DND-41 (cell line): Measurements from ENCODE around the gene C6orf89.

ENCODE experiments used
- ATAC-seq: fragments of 200-7000 bp; cut with Tn5 transposase; 3 replicates; pipeline ENCODE4 v1.9.1; 2021; ENCODE audit warnings: low read depth; ENCODE audit not compliant: insufficient read depth
- DNase-seq: peaks from one replicate; pipeline ENCODE4 v3.0.0-alpha.2; 2020
- H2AFZ ChIP-seq: 2 replicates; pipeline ENCODE4 v1.6.0; 2012; ENCODE audit warnings: low read depth, low read length
- H3K27ac ChIP-seq: 2 replicates; pipeline ENCODE4 v1.5.1; 2012; ENCODE audit warnings: low read length, inconsistent platforms
- H3K27me3 ChIP-seq: fragments of 200-600 bp; sonication (generic); 2 replicates; pipeline ENCODE4 v1.6.0; 2012; ENCODE audit warnings: low read length, mild to moderate bottlenecking, inconsistent platforms; ENCODE audit not compliant: insufficient read depth, poor library complexity
- H3K36me3 ChIP-seq: 2 replicates; pipeline ENCODE4 v1.5.1; 2012; ENCODE audit warnings: low read length, inconsistent platforms; ENCODE audit not compliant: insufficient read depth
- H3K4me1 ChIP-seq: 2 replicates; pipeline ENCODE4 v1.5.1; 2012; ENCODE audit warnings: mild to moderate bottlenecking, low read length; ENCODE audit not compliant: insufficient read depth
- H3K4me2 ChIP-seq: 2 replicates; pipeline ENCODE4 v1.6.0; 2012; ENCODE audit warnings: mild to moderate bottlenecking, moderate library complexity, low read length, inconsistent platforms; ENCODE audit not compliant: insufficient read depth
- H3K4me3 ChIP-seq, 2 experiments: fragments of 200-600 bp in 1 of 2; shearing (Covaris generic) in 1 of 2; 2 replicates each; pipeline ENCODE4 v1.5.1; 2012 to 2016; ENCODE audit warnings: inconsistent platforms in 2 of 2, low read length in 2 of 2, mild to moderate bottlenecking in 2 of 2, low read depth in 1 of 2, moderate library complexity in 1 of 2
- H3K79me2 ChIP-seq: 2 replicates; pipeline ENCODE4 v1.6.0; 2012; ENCODE audit warnings: low read length, inconsistent platforms; ENCODE audit not compliant: insufficient read depth
- H3K9ac ChIP-seq: 2 replicates; pipeline ENCODE4 v1.6.0; 2012; ENCODE audit warnings: low read depth, mild to moderate bottlenecking, inconsistent platforms, low read length, moderate library complexity
- H3K9me3 ChIP-seq: 2 replicates; pipeline ENCODE4 v1.5.1; 2012; ENCODE audit warnings: low read length, moderate library complexity, mild to moderate bottlenecking, inconsistent platforms; ENCODE audit not compliant: insufficient read depth, severe bottlenecking
- H4K20me1 ChIP-seq: 2 replicates; pipeline ENCODE4 v1.6.0; 2012; ENCODE audit warnings: low read length; ENCODE audit not compliant: insufficient read depth
- CTCF ChIP-seq: IDR thresholded peaks from 2 replicates; pipeline ENCODE4 v1.5.1; 2012; ENCODE audit warnings: borderline replicate concordance, low read length, moderate library complexity, mild to moderate bottlenecking; ENCODE audit not compliant: poor library complexity, severe bottlenecking; ENCODE audit errors: extremely low read depth
- EZH2 ChIP-seq: IDR thresholded peaks from 3 replicates; pipeline ENCODE4 v1.6.1; 2012; ENCODE audit warnings: borderline replicate concordance, low read depth, mild to moderate bottlenecking, moderate library complexity, low read length, inconsistent platforms; ENCODE audit not compliant: severe bottlenecking

The C6orf89 gene

GRCh38 chr6:36908747-36909146 lies 23.0 kb downstream of the C6orf89 start:
- H2AFZ ChIP-seq, result no peak overlapping the region
- no peaks in the 10 kb centered on the region for H4K20me1 ChIP-seq
- no peak for TF ChIP-seq CTCF
- TF ChIP-seq EZH2, result no peak
- H3K27me3 ChIP-seq, result no peaks in the 10 kb centered on the region
- ATAC-seq (no peak), DNase-seq (no peak)
- peaks cover 43% of the 10 kb centered on the region for H3K4me1 ChIP-seq
- no peak overlapping the region for H3K4me3 ChIP-seq
- no peak overlapping the region for H3K9ac ChIP-seq
- H3K4me2 ChIP-seq, result no peak overlapping the region
- H3K79me2 ChIP-seq, result peaks cover 38% of the 10 kb centered on the region
- H3K36me3 ChIP-seq, result peaks cover 54% of the 10 kb centered on the region
- H3K9me3 ChIP-seq, result no peaks in the 10 kb centered on the region
- H3K27ac ChIP-seq, result no peak overlapping the region

- no peak for TF ChIP-seq EZH2
- TF ChIP-seq CTCF, result peak; percentile 27
- no peaks in the 10 kb centered on the region for H3K27me3 ChIP-seq
- H3K4me2 ChIP-seq, result peak overlapping the region; percentile 62
- H3K27ac ChIP-seq, result peak overlapping the region; percentile 91
- peak overlapping the region in 1 of 2 experiments; percentile 46; a peak in 3 of 4 replicates for H3K4me3 ChIP-seq
- peaks cover 36% of the 10 kb centered on the region for H3K79me2 ChIP-seq
- H2AFZ ChIP-seq, result no peak overlapping the region
- peaks cover 51% of the 10 kb centered on the region for H3K4me1 ChIP-seq
- ATAC-seq (peak; percentile 75), DNase-seq (peak; percentile 84)
- no peaks in the 10 kb centered on the region for H3K9me3 ChIP-seq
- H4K20me1 ChIP-seq, result no peaks in the 10 kb centered on the region
- peak overlapping the region; percentile 50 for H3K9ac ChIP-seq
- peaks cover 55% of the 10 kb centered on the region for H3K36me3 ChIP-seq
These were observed 26.3 kb downstream of the C6orf89 start for GRCh38 chr6:36912030-36912454.

GRCh38 chr6:36912586-36912985 lies 26.8 kb downstream of the C6orf89 start:
- peaks cover 57% of the 10 kb centered on the region for H3K36me3 ChIP-seq
- peak; percentile 90 for DNase-seq

More at GRCh38 chr6:36912586-36912985, 26.8 kb downstream of the C6orf89 start:
- Histone ChIP-seq H3K27me3 (no peaks in the 10 kb centered on the region), H3K4me2 (peak overlapping the region; percentile 62), H3K4me1 (peaks cover 51% of the 10 kb centered on the region), H3K27ac (peak overlapping the region; percentile 91), H4K20me1 (no peaks in the 10 kb centered on the region), H3K4me3 (peak overlapping the region in 1 of 2 experiments; percentile 46; a peak in 2 of 4 replicates), H3K9ac (peak overlapping the region; percentile 55), H3K9me3 (no peaks in the 10 kb centered on the region), H2AFZ (no peak overlapping the region), H3K79me2 (peaks cover 34% of the 10 kb centered on the region)
- TF ChIP-seq CTCF, result peak; percentile 56
- TF ChIP-seq EZH2, result no peak
- peak; percentile 90 for ATAC-seq
